Measurements from ENCODE around the gene ZFP1. TPM values are rescaled to one million over a fixed set of nuclear protein-coding genes. Genes with fewer than 3 reads are reported as not detected.
A peak's percentile ranks its signal among the peaks of the same experiment; 100 is the strongest.

Gene ZFP1
- total and polyA plus RNA-seq, 7 donors = 0.60 to 17.5 (median 9.2) TPM

DNA sequence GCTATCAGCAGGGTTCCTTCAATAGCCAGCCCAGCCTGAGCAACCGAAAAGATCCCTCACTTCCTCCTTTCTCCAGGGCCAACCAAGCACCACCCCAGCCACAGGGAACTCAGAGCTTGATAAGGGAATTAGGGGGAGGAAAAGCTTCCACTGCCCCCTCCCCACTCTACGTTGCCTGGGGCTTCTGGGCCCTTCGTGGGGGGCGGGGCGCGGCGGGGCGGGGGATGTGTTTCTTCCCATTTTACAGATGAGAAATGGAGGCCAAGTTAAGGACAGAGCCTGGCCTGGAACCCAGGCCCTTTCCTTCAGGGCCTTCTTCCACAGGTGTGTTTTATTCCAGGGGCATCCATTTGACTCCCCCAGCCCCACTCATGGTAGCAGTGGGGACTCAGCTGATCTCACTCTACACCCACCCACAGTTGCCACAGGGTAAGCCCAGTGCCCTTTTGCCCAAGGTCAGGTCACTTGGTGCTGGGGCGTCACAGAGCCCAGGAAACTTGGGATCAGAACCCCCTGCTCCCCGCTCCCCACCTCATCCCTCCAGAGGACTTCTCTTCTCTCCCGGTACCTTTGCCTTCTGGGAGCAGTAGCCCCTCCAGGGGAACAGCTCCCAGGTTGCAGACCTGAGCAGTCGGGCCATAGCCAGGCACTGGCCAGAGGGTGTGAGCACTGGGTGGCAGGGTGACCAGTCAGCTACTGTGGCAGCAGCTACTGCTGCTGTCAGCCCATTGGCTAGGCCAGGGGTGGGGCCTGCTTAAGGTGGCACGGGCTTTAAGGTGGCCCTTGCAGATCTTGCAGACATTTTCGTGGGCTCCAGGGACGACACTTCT, 32.0 kb upstream of the ZFP1 start, which contains the start of gene LDHD:
Gene LDHD, minus strand, starts transcription at position 700 of the 830 bp plus-strand sequence. Its CDS starts 60 bp downstream, at position 640.
- H3K27me3 ChIP-seq = no peaks in the 10 kb centered on the region
- peak within 1 kb of the TSS; percentile 39 to 59 (median 46) for H3K4me3 ChIP-seq
- H3K4me1 ChIP-seq = peaks cover 0 to 36% (median 15%) of the 10 kb centered on the region in 4 donors
- no peaks in the 10 kb centered on the region for H3K9me3 ChIP-seq
- H3K36me3 ChIP-seq = no peaks in the 10 kb centered on the region
- peak; percentile 93 for DNase-seq
- 45 to 59% methylated on average over 15 of the region's 15 CpGs for WGBS, 2 donors
- TF ChIP-seq POLR2A (IDR thresholded peaks at IDR 0.05) (peak; percentile 52 to 87), EP300 (IDR thresholded peaks at IDR 0.05) (no peak), POLR2AphosphoS5 (IDR thresholded peaks at IDR 0.05) (peak; percentile 74 to 87 (median 80))
- TF ChIP-seq, protein P1, sequence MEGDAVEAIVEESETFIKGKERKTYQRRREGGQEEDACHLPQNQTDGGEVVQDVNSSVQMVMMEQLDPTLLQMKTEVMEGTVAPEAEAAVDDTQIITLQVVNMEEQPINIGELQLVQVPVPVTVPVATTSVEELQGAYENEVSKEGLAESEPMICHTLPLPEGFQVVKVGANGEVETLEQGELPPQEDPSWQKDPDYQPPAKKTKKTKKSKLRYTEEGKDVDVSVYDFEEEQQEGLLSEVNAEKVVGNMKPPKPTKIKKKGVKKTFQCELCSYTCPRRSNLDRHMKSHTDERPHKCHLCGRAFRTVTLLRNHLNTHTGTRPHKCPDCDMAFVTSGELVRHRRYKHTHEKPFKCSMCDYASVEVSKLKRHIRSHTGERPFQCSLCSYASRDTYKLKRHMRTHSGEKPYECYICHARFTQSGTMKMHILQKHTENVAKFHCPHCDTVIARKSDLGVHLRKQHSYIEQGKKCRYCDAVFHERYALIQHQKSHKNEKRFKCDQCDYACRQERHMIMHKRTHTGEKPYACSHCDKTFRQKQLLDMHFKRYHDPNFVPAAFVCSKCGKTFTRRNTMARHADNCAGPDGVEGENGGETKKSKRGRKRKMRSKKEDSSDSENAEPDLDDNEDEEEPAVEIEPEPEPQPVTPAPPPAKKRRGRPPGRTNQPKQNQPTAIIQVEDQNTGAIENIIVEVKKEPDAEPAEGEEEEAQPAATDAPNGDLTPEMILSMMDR (IDR thresholded peaks at IDR 0.05) = no peak
- intact Hi-C loops (cut with DNase I) = loop anchor here (2.0 to 10.0 kb wide), 2 partner anchors 33 to 511 kb away; partner anchors contain the start of genes GLG1 and ZFP1
- peak within 1 kb of the TSS in 3 of 4 donors; percentile 33 to 58 (median 54) for H3K27ac ChIP-seq

DNA sequence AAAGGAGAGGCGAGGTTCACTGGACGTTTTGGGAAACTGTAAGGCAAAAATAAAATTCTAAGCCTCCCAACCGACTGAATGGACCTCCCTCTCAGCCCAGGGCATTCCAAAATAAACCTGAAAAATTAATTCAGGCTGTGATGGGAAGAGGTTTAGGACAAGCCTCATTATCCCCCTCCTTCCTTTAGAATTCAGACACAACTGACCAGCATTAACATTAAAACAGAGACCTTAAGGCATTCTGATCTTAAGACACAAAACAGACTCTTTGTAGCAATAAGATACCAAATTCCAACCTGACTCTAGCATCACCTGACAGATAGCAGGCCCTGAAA, 31.4 kb upstream of the ZFP1 start:
- no peak overlapping the region for H3K27ac ChIP-seq
- DNase-seq = no peak
- H3K36me3 ChIP-seq = no peaks in the 10 kb centered on the region
- H3K9me3 ChIP-seq = peaks cover 0 to 4% (median under 1%) of the 10 kb centered on the region in 4 donors
- 50 to 65% methylated on average over 3 of the region's 3 CpGs for WGBS, 2 donors
- peak overlapping the region; percentile 39 to 59 (median 46) for H3K4me3 ChIP-seq
- intact Hi-C loops (cut with DNase I) = loop anchor here (2.0 to 10.0 kb wide), 2 partner anchors 32 to 512 kb away; partner anchors contain the start of genes GLG1 and ZFP1
- no peaks in the 10 kb centered on the region for H3K27me3 ChIP-seq
- TF ChIP-seq POLR2A (IDR thresholded peaks at IDR 0.05) (no peak), EP300 (IDR thresholded peaks at IDR 0.05) (no peak), POLR2AphosphoS5 (IDR thresholded peaks at IDR 0.05) (no peak)
- TF ChIP-seq, protein P1 (IDR thresholded peaks at IDR 0.05) = no peak
- H3K4me1 ChIP-seq = peaks cover 0 to 30% (median 10%) of the 10 kb centered on the region in 4 donors

DNA sequence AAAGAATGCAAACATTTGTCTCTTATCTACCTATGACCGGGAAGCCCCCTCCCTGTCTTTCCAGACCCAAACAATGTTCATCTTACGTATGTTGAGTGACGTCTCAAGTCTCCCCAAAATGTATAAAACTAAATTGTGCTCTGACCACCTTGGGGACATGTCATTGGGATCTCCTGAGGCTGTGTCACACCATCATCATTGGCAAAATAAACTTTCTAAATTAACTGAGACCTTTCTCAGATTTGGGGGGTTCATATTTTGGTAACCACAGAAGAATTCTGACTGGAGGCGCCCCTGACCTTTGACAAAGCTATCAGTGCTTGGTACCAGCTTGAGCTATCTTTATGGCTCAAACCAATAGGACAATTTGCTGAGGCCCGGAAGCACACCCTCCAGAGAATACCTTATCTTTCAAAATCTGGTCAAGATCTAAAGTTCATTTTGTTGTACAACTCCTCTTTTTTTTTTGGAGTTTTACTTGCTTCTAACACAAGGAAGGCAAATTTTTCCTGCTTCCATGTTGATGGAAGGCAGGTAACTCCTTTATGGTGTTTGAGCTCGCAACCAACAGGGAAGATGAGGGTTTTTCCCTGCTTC, 29.3 kb upstream of the ZFP1 start:
- no peak for DNase-seq
- Histone ChIP-seq H3K9me3 (peaks cover 0 to 8% (median 4%) of the 10 kb centered on the region in 4 donors), H3K27me3 (no peaks in the 10 kb centered on the region), H3K36me3 (no peaks in the 10 kb centered on the region), H3K4me1 (peaks cover 0 to 23% (median 10%) of the 10 kb centered on the region in 4 donors), H3K4me3 (no peak overlapping the region), H3K27ac (no peak overlapping the region)
- 71 to 91% methylated on average over 6 of the region's 6 CpGs for WGBS, 2 donors
- TF ChIP-seq POLR2A (IDR thresholded peaks at IDR 0.05) (no peak), POLR2AphosphoS5 (IDR thresholded peaks at IDR 0.05) (no peak)
- TF ChIP-seq, protein P1 (IDR thresholded peaks at IDR 0.05) = no peak
- intact Hi-C loops (cut with DNase I) = loop anchor here (10.0 kb wide), 1 partner anchor 514 kb away; the partner anchor contains the start of gene GLG1

DNA sequence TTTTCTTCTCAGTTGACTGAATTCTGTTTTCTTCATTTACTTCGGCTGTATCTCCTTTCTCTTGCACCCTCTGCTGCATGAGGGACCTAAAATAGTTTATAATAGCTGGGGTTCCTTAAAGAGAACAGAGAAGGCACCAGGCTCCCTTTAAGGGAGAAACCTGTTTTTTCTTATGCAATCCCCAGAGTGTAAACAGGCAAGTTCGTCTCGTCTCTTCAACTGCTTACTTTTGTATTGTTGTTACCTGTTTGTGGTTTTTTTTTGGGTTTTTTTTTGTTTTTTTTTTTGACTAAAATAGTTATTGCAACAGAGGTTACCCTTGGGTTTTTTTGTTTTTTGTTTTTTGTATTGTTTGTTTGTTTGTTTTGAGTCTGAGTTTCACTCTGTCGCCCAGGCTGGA, 28.1 kb upstream of the ZFP1 start:
- H3K27me3 ChIP-seq = no peaks in the 10 kb centered on the region
- WGBS, 2 donors = 83 to 84% methylated on average over 4 of the region's 4 CpGs
- H3K4me3 ChIP-seq = no peak overlapping the region
- no peak for TF ChIP-seq EP300 (IDR thresholded peaks at IDR 0.05)
- TF ChIP-seq, protein P1 (IDR thresholded peaks at IDR 0.05) = no peak
- TF ChIP-seq POLR2A (IDR thresholded peaks at IDR 0.05) = no peak
- TF ChIP-seq POLR2AphosphoS5 (IDR thresholded peaks at IDR 0.05) = no peak
- intact Hi-C loops (cut with DNase I) = no loop called here
- DNase-seq = no peak
- H3K4me1 ChIP-seq = peaks cover 0 to 19% (median 9%) of the 10 kb centered on the region in 4 donors
- H3K9me3 ChIP-seq = peaks cover 0 to 8% (median 4%) of the 10 kb centered on the region in 4 donors
- H3K27ac ChIP-seq = no peak overlapping the region
- no peaks in the 10 kb centered on the region for H3K36me3 ChIP-seq
